ENCODE results near the gene NRP1.
"Not testable (repeated sequence)": the region's sequence is repeated elsewhere in the genome, so short reads cannot be mapped to it uniquely, and the experiment has no call there.

The NRP1 gene

GRCh38 chr10:33237736-33238624 is 96.5 kb downstream of the NRP1 start:
- no peak for DNase-seq (ENCODE audit: low read depth in 2 of 2)

GRCh38 chr10:33236916-33237315 is 97.6 kb downstream of the NRP1 start:
- no peak for DNase-seq (ENCODE audit: low read depth in 2 of 2)

- DNase-seq (ENCODE audit: low read depth in 2 of 2) = no peak
Measured at GRCh38 chr10:33235951-33236350, 98.5 kb downstream of the NRP1 start.

- DNase-seq (ENCODE audit: low read depth in 2 of 2) = no peak
Measured at GRCh38 chr10:33235251-33235884, 99.1 kb downstream of the NRP1 start.

- DNase-seq (ENCODE audit: low read depth in 2 of 2) = no peak
Measured at GRCh38 chr10:33234831-33235237, 99.6 kb downstream of the NRP1 start.

- DNase-seq (ENCODE audit: low read depth in 2 of 2) = no peak
Measured at GRCh38 chr10:33233635-33234034, 100.8 kb downstream of the NRP1 start.

- no peak for DNase-seq (ENCODE audit: low read depth in 2 of 2)
Measured at GRCh38 chr10:33233221-33233620, 101.2 kb downstream of the NRP1 start.

GRCh38 chr10:33231621-33232350 is 102.7 kb downstream of the NRP1 start:
- DNase-seq (ENCODE audit: low read depth in 2 of 2) = no peak

- no peak for DNase-seq (ENCODE audit: low read depth in 2 of 2)
Measured at GRCh38 chr10:33229949-33230267, 104.6 kb downstream of the NRP1 start.

- DNase-seq (ENCODE audit: low read depth in 2 of 2) = no peak
Measured at GRCh38 chr10:33229252-33229948, 105.1 kb downstream of the NRP1 start.

GRCh38 chr10:33228426-33228825 is 106.0 kb downstream of the NRP1 start:
- DNase-seq (ENCODE audit: low read depth in 2 of 2) = no peak

- no peak for DNase-seq (ENCODE audit: low read depth in 2 of 2)
Measured at GRCh38 chr10:33227489-33227888, 107.0 kb downstream of the NRP1 start.

GRCh38 chr10:33224251-33224965 is 110.1 kb downstream of the NRP1 start:
- no peak for DNase-seq (ENCODE audit: low read depth in 2 of 2)

GRCh38 chr10:33223326-33224000 is 111.0 kb downstream of the NRP1 start:
- DNase-seq (ENCODE audit: low read depth in 2 of 2) = no peak

- DNase-seq (ENCODE audit: low read depth in 2 of 2) = not testable (repeated sequence)
Measured at GRCh38 chr10:33222304-33222703, 112.2 kb downstream of the NRP1 start.

GRCh38 chr10:33217854-33218253 is 116.6 kb downstream of the NRP1 start:
- DNase-seq (ENCODE audit: low read depth in 2 of 2) = no peak

- no peak for DNase-seq (ENCODE audit: low read depth in 2 of 2)
Measured at GRCh38 chr10:33216661-33217427, 117.6 kb downstream of the NRP1 start.

GRCh38 chr10:33215635-33216034 is 118.8 kb downstream of the NRP1 start:
- DNase-seq (ENCODE audit: low read depth in 2 of 2) = no peak

- no peak for DNase-seq (ENCODE audit: low read depth in 2 of 2)
Measured at GRCh38 chr10:33215154-33215553, 119.3 kb downstream of the NRP1 start.

GRCh38 chr10:33214174-33214573 is 120.3 kb downstream of the NRP1 start:
- DNase-seq (ENCODE audit: low read depth in 2 of 2) = no peak
